MM.1S (cell line): ENCODE data around the gene CD244.

Experiments used
- EZH2 ChIP-seq: fragments of 300-600 bp; sonication (generic); optimal IDR thresholded peaks from 2 replicates; pipeline ENCODE3; 2017; ENCODE audit warnings: low read depth, mild to moderate bottlenecking, antibody characterized with exemption, low read length, mixed read lengths
- TF ChIP-seq, protein P1 (sequence below): fragments of 300-600 bp; sonication (generic); IDR thresholded peaks from 2 replicates; pipeline ENCODE4 v1.5.1; 2016; ENCODE audit warnings: antibody characterized with exemption, low read length, mixed read lengths

DNA sequence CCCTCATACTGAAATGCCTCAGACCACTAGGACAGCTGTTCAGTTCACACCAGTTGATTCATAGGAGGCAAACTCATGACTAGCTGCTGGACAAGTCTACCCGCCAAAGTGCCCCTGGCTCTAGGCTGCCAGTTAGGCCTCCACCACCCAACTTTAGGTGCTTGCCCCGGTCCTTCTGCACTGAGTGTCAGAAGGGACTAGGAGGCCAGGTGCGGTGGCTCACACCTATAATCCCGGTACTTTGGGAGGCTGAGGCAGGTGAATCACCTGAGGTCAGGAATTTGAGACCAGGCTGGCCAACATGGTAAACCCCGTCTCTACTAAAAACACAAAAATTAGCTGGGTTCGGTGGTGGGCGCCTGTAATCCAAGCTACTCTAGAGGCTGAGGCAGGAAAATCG is 47.8 kb downstream of the CD244 start:
- TF ChIP-seq, protein P1, sequence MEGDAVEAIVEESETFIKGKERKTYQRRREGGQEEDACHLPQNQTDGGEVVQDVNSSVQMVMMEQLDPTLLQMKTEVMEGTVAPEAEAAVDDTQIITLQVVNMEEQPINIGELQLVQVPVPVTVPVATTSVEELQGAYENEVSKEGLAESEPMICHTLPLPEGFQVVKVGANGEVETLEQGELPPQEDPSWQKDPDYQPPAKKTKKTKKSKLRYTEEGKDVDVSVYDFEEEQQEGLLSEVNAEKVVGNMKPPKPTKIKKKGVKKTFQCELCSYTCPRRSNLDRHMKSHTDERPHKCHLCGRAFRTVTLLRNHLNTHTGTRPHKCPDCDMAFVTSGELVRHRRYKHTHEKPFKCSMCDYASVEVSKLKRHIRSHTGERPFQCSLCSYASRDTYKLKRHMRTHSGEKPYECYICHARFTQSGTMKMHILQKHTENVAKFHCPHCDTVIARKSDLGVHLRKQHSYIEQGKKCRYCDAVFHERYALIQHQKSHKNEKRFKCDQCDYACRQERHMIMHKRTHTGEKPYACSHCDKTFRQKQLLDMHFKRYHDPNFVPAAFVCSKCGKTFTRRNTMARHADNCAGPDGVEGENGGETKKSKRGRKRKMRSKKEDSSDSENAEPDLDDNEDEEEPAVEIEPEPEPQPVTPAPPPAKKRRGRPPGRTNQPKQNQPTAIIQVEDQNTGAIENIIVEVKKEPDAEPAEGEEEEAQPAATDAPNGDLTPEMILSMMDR = no peak
- TF ChIP-seq EZH2 = no peak
